Measurements from ENCODE around the gene RNF144B.

- no peak for TF ChIP-seq POLR2AphosphoS5 (IDR thresholded peaks at IDR 0.05; ENCODE audit: low read depth)
- TF ChIP-seq, protein P1, sequence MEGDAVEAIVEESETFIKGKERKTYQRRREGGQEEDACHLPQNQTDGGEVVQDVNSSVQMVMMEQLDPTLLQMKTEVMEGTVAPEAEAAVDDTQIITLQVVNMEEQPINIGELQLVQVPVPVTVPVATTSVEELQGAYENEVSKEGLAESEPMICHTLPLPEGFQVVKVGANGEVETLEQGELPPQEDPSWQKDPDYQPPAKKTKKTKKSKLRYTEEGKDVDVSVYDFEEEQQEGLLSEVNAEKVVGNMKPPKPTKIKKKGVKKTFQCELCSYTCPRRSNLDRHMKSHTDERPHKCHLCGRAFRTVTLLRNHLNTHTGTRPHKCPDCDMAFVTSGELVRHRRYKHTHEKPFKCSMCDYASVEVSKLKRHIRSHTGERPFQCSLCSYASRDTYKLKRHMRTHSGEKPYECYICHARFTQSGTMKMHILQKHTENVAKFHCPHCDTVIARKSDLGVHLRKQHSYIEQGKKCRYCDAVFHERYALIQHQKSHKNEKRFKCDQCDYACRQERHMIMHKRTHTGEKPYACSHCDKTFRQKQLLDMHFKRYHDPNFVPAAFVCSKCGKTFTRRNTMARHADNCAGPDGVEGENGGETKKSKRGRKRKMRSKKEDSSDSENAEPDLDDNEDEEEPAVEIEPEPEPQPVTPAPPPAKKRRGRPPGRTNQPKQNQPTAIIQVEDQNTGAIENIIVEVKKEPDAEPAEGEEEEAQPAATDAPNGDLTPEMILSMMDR (IDR thresholded peaks at IDR 0.05; ENCODE audit: insufficient read depth, low read length): no peak
Observed at GRCh38 chr6:18420328-18420727, 33.2 kb downstream of the RNF144B start.

Data from HL-60 (cell line).